Stimulated activated CD4-positive, alpha-beta T cell treated with anti-CD3 and anti-CD28 coated beads, Interleukin-1b, Interleukin-23, amount 100 ng/mL, for 1 hour (primary cell): ENCODE results near the gene SRPRA.

Experiments
- DNase-seq, 2 donors: peaks; one replicate each; pipeline ENCODE4 v3.0.0-alpha.2; 2020; ENCODE audit warnings: low read depth in 2 of 2

The SRPRA gene

DNA sequence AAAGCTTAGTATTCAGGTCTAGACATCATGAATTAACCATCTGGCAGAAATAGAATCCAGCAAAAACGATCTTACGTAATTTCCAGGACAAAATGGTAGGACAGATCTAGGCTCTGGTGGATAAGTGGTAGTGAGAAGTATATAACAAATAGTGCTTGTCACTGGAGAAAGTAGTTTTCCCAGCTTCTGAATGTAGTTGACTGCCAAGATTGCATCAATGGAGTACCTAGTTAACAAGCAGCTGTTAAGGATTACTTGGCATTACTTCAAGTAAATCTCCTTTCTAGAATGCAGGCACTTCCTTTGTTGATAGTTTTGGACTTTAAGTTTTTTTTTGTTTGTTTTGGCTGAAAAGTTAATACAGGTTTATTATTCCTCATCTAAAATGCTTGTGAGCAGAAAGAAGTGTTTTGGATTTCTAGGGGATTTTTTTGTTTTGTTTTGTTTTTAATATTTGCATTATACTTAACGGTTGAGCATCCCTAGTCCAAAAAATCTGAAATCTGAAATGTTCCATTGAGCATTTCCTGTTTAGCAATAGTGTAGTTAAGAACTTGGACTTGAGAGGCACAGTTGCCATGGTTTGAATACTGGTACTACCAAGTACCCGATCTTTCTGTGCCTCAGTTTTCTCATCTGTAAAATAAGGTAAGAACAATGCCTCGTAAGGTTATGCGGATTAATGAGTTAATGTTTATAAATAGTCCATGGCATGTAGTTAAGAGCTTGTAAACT, 36.8 kb downstream of the SRPRA start:
- no peak for DNase-seq

GRCh38 chr11:126229858-126230540, 38.7 kb downstream of the SRPRA start:
- DNase-seq: no peak

GRCh38 chr11:126226334-126227084, 42.2 kb downstream of the SRPRA start:
- no peak for DNase-seq

GRCh38 chr11:126225295-126225665, 43.4 kb downstream of the SRPRA start:
- no peak for DNase-seq

- DNase-seq: no peak
Measured at GRCh38 chr11:126224647-126225294, 43.9 kb downstream of the SRPRA start.

DNA sequence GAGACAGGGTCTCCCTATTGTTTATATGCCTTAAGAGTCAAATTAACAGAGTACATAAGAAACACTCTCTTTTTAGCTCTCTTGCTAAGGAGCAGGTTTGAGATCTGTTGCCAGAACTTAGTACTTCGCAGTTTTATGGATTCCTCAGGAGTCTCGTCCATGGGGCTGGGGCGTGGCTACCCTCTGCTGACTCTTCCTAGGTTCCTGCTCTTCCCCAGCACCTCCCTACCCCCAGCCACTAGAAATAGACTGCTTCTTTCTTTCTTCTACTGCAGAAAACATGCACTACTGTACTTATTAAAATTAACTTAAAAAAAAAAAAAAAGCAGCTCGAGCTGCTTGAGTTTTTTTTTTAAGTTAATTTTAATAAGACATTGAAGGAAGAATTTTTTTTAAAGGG, 49.1 kb downstream of the SRPRA start:
- DNase-seq: no peak

DNA sequence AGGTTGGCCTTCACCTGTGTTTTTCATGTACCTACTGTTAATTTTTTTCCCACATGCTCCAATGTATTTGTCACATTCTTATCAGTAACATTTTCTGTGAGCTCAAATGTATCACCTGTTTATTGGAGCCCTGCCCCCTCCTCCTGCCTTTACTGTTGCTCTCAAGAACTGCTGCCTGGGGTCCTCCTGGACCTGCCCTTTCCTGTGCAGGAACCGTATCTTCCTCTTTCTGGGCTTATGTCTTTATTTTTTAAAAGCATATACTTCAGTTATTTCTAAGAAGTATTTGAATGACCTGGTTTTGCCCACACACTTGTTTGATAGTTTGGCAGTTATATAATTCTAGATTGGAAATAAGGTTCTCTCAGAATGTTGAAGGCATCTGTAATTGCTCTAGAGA, 51.2 kb downstream of the SRPRA start:
- no peak for DNase-seq

DNA sequence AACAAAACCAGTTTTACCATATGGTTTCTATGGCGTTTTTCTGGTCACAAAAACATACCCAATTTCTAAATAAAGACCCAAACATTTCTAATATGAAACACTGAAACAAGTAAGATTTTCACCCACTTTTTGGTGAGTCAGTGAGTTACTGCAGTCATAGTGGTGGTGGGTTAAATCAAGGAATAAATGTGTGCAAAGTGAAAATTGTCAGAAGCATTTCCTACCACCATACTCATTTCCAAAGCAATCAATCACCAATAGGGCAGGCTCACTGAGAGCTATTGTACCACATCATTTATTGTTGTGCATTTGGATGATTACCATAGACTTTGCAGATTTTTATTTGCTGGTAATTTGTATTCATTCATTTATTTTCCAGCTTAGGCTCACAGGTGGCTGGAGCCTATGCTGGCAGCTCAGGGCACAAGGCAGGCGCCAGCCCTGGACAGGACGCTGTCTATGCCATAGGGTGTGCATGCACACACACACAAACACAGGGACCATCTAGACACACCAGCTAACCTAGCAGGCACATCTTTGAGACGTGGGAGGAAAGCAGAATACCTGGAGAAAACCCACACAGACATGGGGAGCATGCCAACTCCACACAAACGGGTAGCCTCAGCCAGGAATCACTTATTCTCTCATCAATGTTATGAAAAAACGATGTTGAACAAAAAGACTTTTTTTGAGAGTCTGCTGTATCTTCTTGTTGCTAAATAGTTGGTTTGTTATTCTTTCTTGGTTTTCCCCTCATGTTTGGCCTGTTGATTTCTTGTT, 52.0 kb downstream of the SRPRA start:
- no peak for DNase-seq

- no peak for DNase-seq
Measured at GRCh38 chr11:126214841-126215240, 53.9 kb downstream of the SRPRA start.

GRCh38 chr11:126214441-126214840, 54.3 kb downstream of the SRPRA start:
- DNase-seq: no peak
